SK-N-SH treated with all-trans-retinoic acid at 6 μM for 48 hours (cell line): Measurements from ENCODE around the gene AIRE.

Experiments
- BACH2 ChIP-seq: fragments of 250-450 bp; sonication (Bioruptor Pico); IDR thresholded peaks from 2 replicates; pipeline ENCODE4 v1.9.0; 2021; ENCODE audit warnings: mild to moderate bottlenecking, borderline replicate concordance
- GLIS3 ChIP-seq: fragments of 250-450 bp; sonication (Bioruptor Pico); IDR thresholded peaks from 2 replicates; pipeline ENCODE4 v1.5.0; 2020; ENCODE audit warnings: mild to moderate bottlenecking, moderate library complexity
- PATZ1 ChIP-seq: fragments of 250-450 bp; sonication (Bioruptor Pico); IDR thresholded peaks from 2 replicates; pipeline ENCODE4 v1.8.0; 2020; ENCODE audit warnings: mild to moderate bottlenecking, moderate library complexity, borderline replicate concordance
- TF ChIP-seq, protein P1 (sequence below): fragments of 250-450 bp; sonication (Bioruptor Pico); IDR thresholded peaks from 2 replicates; pipeline ENCODE4 v1.5.0; 2020; ENCODE audit warnings: mild to moderate bottlenecking, moderate library complexity

GRCh38 chr21:44267655-44268142 is 18.0 kb upstream of the AIRE start:
- TF ChIP-seq, protein P1, sequence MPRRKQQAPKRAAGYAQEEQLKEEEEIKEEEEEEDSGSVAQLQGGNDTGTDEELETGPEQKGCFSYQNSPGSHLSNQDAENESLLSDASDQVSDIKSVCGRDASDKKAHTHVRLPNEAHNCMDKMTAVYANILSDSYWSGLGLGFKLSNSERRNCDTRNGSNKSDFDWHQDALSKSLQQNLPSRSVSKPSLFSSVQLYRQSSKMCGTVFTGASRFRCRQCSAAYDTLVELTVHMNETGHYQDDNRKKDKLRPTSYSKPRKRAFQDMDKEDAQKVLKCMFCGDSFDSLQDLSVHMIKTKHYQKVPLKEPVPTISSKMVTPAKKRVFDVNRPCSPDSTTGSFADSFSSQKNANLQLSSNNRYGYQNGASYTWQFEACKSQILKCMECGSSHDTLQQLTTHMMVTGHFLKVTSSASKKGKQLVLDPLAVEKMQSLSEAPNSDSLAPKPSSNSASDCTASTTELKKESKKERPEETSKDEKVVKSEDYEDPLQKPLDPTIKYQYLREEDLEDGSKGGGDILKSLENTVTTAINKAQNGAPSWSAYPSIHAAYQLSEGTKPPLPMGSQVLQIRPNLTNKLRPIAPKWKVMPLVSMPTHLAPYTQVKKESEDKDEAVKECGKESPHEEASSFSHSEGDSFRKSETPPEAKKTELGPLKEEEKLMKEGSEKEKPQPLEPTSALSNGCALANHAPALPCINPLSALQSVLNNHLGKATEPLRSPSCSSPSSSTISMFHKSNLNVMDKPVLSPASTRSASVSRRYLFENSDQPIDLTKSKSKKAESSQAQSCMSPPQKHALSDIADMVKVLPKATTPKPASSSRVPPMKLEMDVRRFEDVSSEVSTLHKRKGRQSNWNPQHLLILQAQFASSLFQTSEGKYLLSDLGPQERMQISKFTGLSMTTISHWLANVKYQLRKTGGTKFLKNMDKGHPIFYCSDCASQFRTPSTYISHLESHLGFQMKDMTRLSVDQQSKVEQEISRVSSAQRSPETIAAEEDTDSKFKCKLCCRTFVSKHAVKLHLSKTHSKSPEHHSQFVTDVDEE = no peak
- TF ChIP-seq GLIS3 (CRISPR knock-in tag) = no peak
- TF ChIP-seq PATZ1 (CRISPR knock-in tag) = no peak
- no peak for TF ChIP-seq BACH2 (CRISPR knock-in tag)
